ENCODE results near the gene KRT6A.

Gene KRT6A

GRCh38 chr12:52480073-52480472, 13.0 kb downstream of the KRT6A start:
- DNase-seq: no peak
- Histone ChIP-seq H3K9me3 (no peaks in the 10 kb centered on the region), H3K4me1 (no peaks in the 10 kb centered on the region), H3K4me3 (no peak overlapping the region), H3K27me3 (no peaks in the 10 kb centered on the region), H3K27ac (no peak overlapping the region), H3K36me3 (no peaks in the 10 kb centered on the region)
- no peak for TF ChIP-seq CTCF (IDR thresholded peaks at IDR 0.05)
- intact Hi-C loops (cut with DNase I; ENCODE audit: low total_unique reads): no loop called here

GRCh38 chr12:52477651-52478050, 15.4 kb downstream of the KRT6A start:
- no peak for TF ChIP-seq CTCF (IDR thresholded peaks at IDR 0.05)

GRCh38 chr12:52474212-52474611, 18.8 kb downstream of the KRT6A start:
- no peaks in the 10 kb centered on the region for H3K4me1 ChIP-seq
- intact Hi-C loops (cut with DNase I; ENCODE audit: low total_unique reads): no loop called here
- H3K27ac ChIP-seq: no peak overlapping the region
- H3K4me3 ChIP-seq: no peak overlapping the region
- no peaks in the 10 kb centered on the region for H3K9me3 ChIP-seq
- no peaks in the 10 kb centered on the region for H3K36me3 ChIP-seq
- H3K27me3 ChIP-seq: no peaks in the 10 kb centered on the region
- TF ChIP-seq CTCF (IDR thresholded peaks at IDR 0.05): no peak
- DNase-seq: no peak

More at GRCh38 chr12:52477651-52478050, 15.4 kb downstream of the KRT6A start:
- H3K36me3 ChIP-seq: no peaks in the 10 kb centered on the region
- no peak for DNase-seq
- H3K4me1 ChIP-seq: no peaks in the 10 kb centered on the region
- no peaks in the 10 kb centered on the region for H3K27me3 ChIP-seq
- no peaks in the 10 kb centered on the region for H3K9me3 ChIP-seq
- intact Hi-C loops (cut with DNase I; ENCODE audit: low total_unique reads): no loop called here
- H3K4me3 ChIP-seq: no peak overlapping the region
- no peak overlapping the region for H3K27ac ChIP-seq

- Histone ChIP-seq H3K36me3 (no peaks in the 10 kb centered on the region), H3K4me1 (no peaks in the 10 kb centered on the region), H3K27ac (no peak within 1 kb of the TSS), H3K9me3 (no peaks in the 10 kb centered on the region), H3K27me3 (no peaks in the 10 kb centered on the region), H3K4me3 (no peak within 1 kb of the TSS)
- no peak for DNase-seq
- no peak for TF ChIP-seq CTCF (IDR thresholded peaks at IDR 0.05)
- intact Hi-C loops (cut with DNase I; ENCODE audit: low total_unique reads): no loop called here
Measured at GRCh38 chr12:52473768-52474167, 19.3 kb downstream of the KRT6A start, which contains the start of gene KRT6C. TSS of gene KRT6C (minus strand) at chr12:52473805. CDS start at chr12:52473737, 68 bp downstream.

GRCh38 chr12:52469853-52470252, 23.2 kb downstream of the KRT6A start:
- Histone ChIP-seq H3K36me3 (no peaks in the 10 kb centered on the region), H3K9me3 (no peaks in the 10 kb centered on the region), H3K27me3 (peaks cover 0 to 3% of the 10 kb centered on the region in 2 donors), H3K4me1 (no peaks in the 10 kb centered on the region), H3K27ac (no peak overlapping the region), H3K4me3 (no peak overlapping the region)
- intact Hi-C loops (cut with DNase I; ENCODE audit: low total_unique reads): no loop called here
- no peak for TF ChIP-seq CTCF (IDR thresholded peaks at IDR 0.05)
- no peak for DNase-seq

- H3K4me3 ChIP-seq: no peak overlapping the region
Measured at GRCh38 chr12:52464897-52465296, 28.2 kb downstream of the KRT6A start.

More at GRCh38 chr12:52464897-52465296, 28.2 kb downstream of the KRT6A start:
- H3K27ac ChIP-seq: no peak overlapping the region
- DNase-seq: no peak
- H3K36me3 ChIP-seq: no peaks in the 10 kb centered on the region
- no peaks in the 10 kb centered on the region for H3K9me3 ChIP-seq
- no peaks in the 10 kb centered on the region for H3K4me1 ChIP-seq
- TF ChIP-seq CTCF (IDR thresholded peaks at IDR 0.05): no peak
- peaks cover 0 to 9% of the 10 kb centered on the region in 2 donors for H3K27me3 ChIP-seq
- intact Hi-C loops (cut with DNase I; ENCODE audit: low total_unique reads): no loop called here

All from tibial artery (tissue), 4 donors.